Thoracic aorta (tissue), 2 donors: ENCODE data around the gene EPHB2. TPM values are rescaled to one million over a fixed set of nuclear protein-coding genes. Genes with fewer than 3 reads are reported as not detected.
"Not testable (repeated sequence)": the region's sequence is repeated elsewhere in the genome, so short reads cannot be mapped to it uniquely, and the experiment has no call there.

Source experiments
- ATAC-seq: fragments of 150-250 bp; one replicate; pipeline ENCODE4 v1.8.0; 2017; ENCODE audit warnings: low read depth; ENCODE audit not compliant: insufficient number of reproducible peaks, low FRiP score
- DNase-seq: peaks from one replicate; pipeline ENCODE4 v3.0.0-alpha.2; 2020; ENCODE audit warnings: low spot score
- H3K27ac ChIP-seq, 2 donors: fragments of 200-600 bp; sonication (generic); 1 replicate in 1 of 2; 2 replicates in 1 of 2; pipeline ENCODE4 v1.5.1; 2016; ENCODE audit warnings: mild to moderate bottlenecking in 2 of 2, moderate library complexity in 2 of 2
- H3K27me3 ChIP-seq: fragments of 200-600 bp; sonication (generic); replicated peaks from 2 replicates; pipeline ENCODE4 v1.6.0; 2016; ENCODE audit warnings: mild to moderate bottlenecking; ENCODE audit not compliant: insufficient read depth
- H3K36me3 ChIP-seq: fragments of 200-600 bp; sonication (generic); one replicate; pipeline ENCODE4 v1.5.1; 2016
- H3K4me1 ChIP-seq, 2 donors: fragments of 200-600 bp; sonication (generic); 1 replicate in 1 of 2; 2 replicates in 1 of 2; pipeline versions ENCODE4 v1.5.1 to v1.6.0; 2016; ENCODE audit warnings: low read depth in 2 of 2, mild to moderate bottlenecking in 1 of 2; ENCODE audit not compliant: control insufficient read depth in 1 of 2
- H3K4me3 ChIP-seq: fragments of 200-600 bp; sonication (generic); 2 replicates; pipeline ENCODE4 v1.5.1; 2016; ENCODE audit warnings: mild to moderate bottlenecking
- H3K9me3 ChIP-seq: fragments of 200-600 bp; sonication (generic); 2 replicates; pipeline ENCODE4 v1.5.1; 2016
- CTCF ChIP-seq: fragments of 200-600 bp; sonication (generic); IDR thresholded peaks from one replicate; pipeline ENCODE4 v1.5.1; 2019; ENCODE audit warnings: antibody characterized with exemption
- total RNA-seq, 2 donors: library from RNA; depleted of rRNA; stranded (reverse); fragments of >200 nt; gene quantifications; one replicate each; pipeline versions ENCODE4 v1.1.0 to v1.2.3, GENCODE V29; 2016

The EPHB2 gene
- total RNA-seq, 2 donors from 2014 or later: 9.3 to 10.0 TPM

- Histone ChIP-seq H3K27ac (no peak overlapping the region), H3K27me3 (no peaks in the 10 kb centered on the region), H3K9me3 (peaks cover 2% of the 10 kb centered on the region), H3K4me1 (no peaks in the 10 kb centered on the region), H3K36me3 (no peaks in the 10 kb centered on the region), H3K4me3 (no peak overlapping the region)
- ATAC-seq: no peak
- no peak for TF ChIP-seq CTCF
- DNase-seq: no peak
These were observed 230.6 kb downstream of the EPHB2 start for GRCh38 chr1:22941257-22941656.

- Histone ChIP-seq H3K27ac (no peak overlapping the region), H3K9me3 (peaks cover 2% of the 10 kb centered on the region), H3K36me3 (no peaks in the 10 kb centered on the region), H3K4me3 (no peak overlapping the region), H3K4me1 (no peaks in the 10 kb centered on the region), H3K27me3 (no peaks in the 10 kb centered on the region)
- TF ChIP-seq CTCF: no peak
- DNase-seq: no peak
- ATAC-seq: no peak
These were observed 233.9 kb downstream of the EPHB2 start for GRCh38 chr1:22944346-22945055.

- not testable (repeated sequence) for DNase-seq, H3K9me3 ChIP-seq, H3K4me1 ChIP-seq, H3K36me3 ChIP-seq, ATAC-seq, H3K4me3 ChIP-seq, H3K27ac ChIP-seq, H3K27me3 ChIP-seq
These were observed 234.5 kb downstream of the EPHB2 start for GRCh38 chr1:22945171-22945570.

- no peaks in the 10 kb centered on the region for H3K9me3 ChIP-seq
- no peak for TF ChIP-seq CTCF
- H3K4me3 ChIP-seq: no peak overlapping the region
- no peak overlapping the region for H3K27ac ChIP-seq
- H3K4me1 ChIP-seq: peaks cover 0 to 7% of the 10 kb centered on the region in 2 donors
- ATAC-seq (no peak), DNase-seq (no peak)
- H3K27me3 ChIP-seq: no peaks in the 10 kb centered on the region
- H3K36me3 ChIP-seq: no peaks in the 10 kb centered on the region
These were observed 239.2 kb downstream of the EPHB2 start for GRCh38 chr1:22949822-22950331.

- H3K36me3 ChIP-seq: no peaks in the 10 kb centered on the region
- TF ChIP-seq CTCF: no peak
- no peak overlapping the region for H3K4me3 ChIP-seq
- no peaks in the 10 kb centered on the region for H3K9me3 ChIP-seq
- DNase-seq: no peak
- ATAC-seq: no peak
- H3K27ac ChIP-seq: no peak overlapping the region
- H3K4me1 ChIP-seq: peaks cover 0 to 7% of the 10 kb centered on the region in 2 donors
- H3K27me3 ChIP-seq: no peaks in the 10 kb centered on the region
These were observed 241.2 kb downstream of the EPHB2 start for GRCh38 chr1:22951796-22952195.

- Histone ChIP-seq H3K4me3 (no peak overlapping the region), H3K9me3 (no peaks in the 10 kb centered on the region), H3K27ac (no peak overlapping the region), H3K36me3 (no peaks in the 10 kb centered on the region), H3K4me1 (peaks cover 0 to 7% of the 10 kb centered on the region in 2 donors), H3K27me3 (no peaks in the 10 kb centered on the region)
- no peak for TF ChIP-seq CTCF
- no peak for DNase-seq
- ATAC-seq: no peak
These were observed 242.0 kb downstream of the EPHB2 start for GRCh38 chr1:22952694-22953056.
